Midbrain (tissue), 1 donor: ENCODE results near the gene TACC3.

Experiments used
- DNase-seq: peaks from one replicate; lab custom pipeline; 2025; lab: John Stamatoyannopoulos, UW

TACC3 gene

GRCh38 chr4:1793940-1794808 is 72.9 kb downstream of the TACC3 start:
- DNase-seq: no peak
